GM19099 (cell line): ENCODE measurements around the gene SLC6A6.

Source experiments
- POLR2A ChIP-seq: IDR thresholded peaks from 3 replicates; pipeline ENCODE4 v1.6.1; 2011; ENCODE audit warnings: low read depth; ENCODE audit not compliant: insufficient read length; ENCODE audit errors: extremely low read depth

The SLC6A6 gene

GRCh38 chr3:14368885-14369284 is 33.5 kb upstream of the SLC6A6 start:
- TF ChIP-seq POLR2A = no peak

- TF ChIP-seq POLR2A = no peak
Observed at GRCh38 chr3:14369675-14370669, 32.4 kb upstream of the SLC6A6 start.

- TF ChIP-seq POLR2A = no peak
Observed at GRCh38 chr3:14370720-14371572, 31.5 kb upstream of the SLC6A6 start.

GRCh38 chr3:14371573-14372474 is 30.6 kb upstream of the SLC6A6 start:
- TF ChIP-seq POLR2A = no peak

GRCh38 chr3:14372587-14372986 is 29.8 kb upstream of the SLC6A6 start:
- no peak for TF ChIP-seq POLR2A

- TF ChIP-seq POLR2A = no peak
Observed at GRCh38 chr3:14373753-14374376, 28.5 kb upstream of the SLC6A6 start.

- no peak for TF ChIP-seq POLR2A
Observed at GRCh38 chr3:14374444-14374883, 27.9 kb upstream of the SLC6A6 start.

- no peak for TF ChIP-seq POLR2A
Observed at GRCh38 chr3:14375192-14375591, 27.2 kb upstream of the SLC6A6 start.

GRCh38 chr3:14376348-14377043 is 25.9 kb upstream of the SLC6A6 start:
- TF ChIP-seq POLR2A = no peak

- no peak for TF ChIP-seq POLR2A
Observed at GRCh38 chr3:14377044-14377837, 25.2 kb upstream of the SLC6A6 start.

GRCh38 chr3:14377838-14378169 is 24.6 kb upstream of the SLC6A6 start:
- no peak for TF ChIP-seq POLR2A

- TF ChIP-seq POLR2A = no peak
Observed at GRCh38 chr3:14378415-14378814, 24.0 kb upstream of the SLC6A6 start.

- TF ChIP-seq POLR2A = no peak
Observed at GRCh38 chr3:14379843-14380242, 22.6 kb upstream of the SLC6A6 start.
